HG02610 (cell line): ENCODE results near the gene SOX21.
A peak's percentile ranks its signal among the peaks of the same experiment; 100 is the strongest.
"Not testable (repeated sequence)": the region's sequence is repeated elsewhere in the genome, so short reads cannot be mapped to it uniquely, and the experiment has no call there.

Experiments
- ATAC-seq: cut with Tn5 transposase; IDR thresholded peaks from one replicate; pipeline ENCODE4 v1.9.1; 2021; ENCODE audit warnings: mild to moderate bottlenecking, moderate library complexity; ENCODE audit not compliant: unreplicated experiment

The SOX21 gene

GRCh38 chr13:94712287-94712811 lies at the start of gene SOX21:
Gene SOX21, minus strand, starts transcription at chr13:94712545. Its CDS starts 496 bp downstream, at chr13:94712049.
- no peak for ATAC-seq

- no peak for ATAC-seq
Observed at GRCh38 chr13:94761407-94761806, 49.1 kb upstream of the SOX21 start.

GRCh38 chr13:94759120-94759728 lies 46.9 kb upstream of the SOX21 start:
- ATAC-seq = no peak

GRCh38 chr13:94758436-94758960 lies 46.2 kb upstream of the SOX21 start:
- no peak for ATAC-seq

- ATAC-seq = no peak
Observed at GRCh38 chr13:94753327-94753726, 41.0 kb upstream of the SOX21 start.

- ATAC-seq = no peak
Observed at GRCh38 chr13:94749162-94749561, 36.8 kb upstream of the SOX21 start.

- no peak for ATAC-seq
Observed at GRCh38 chr13:94739235-94739634, 26.9 kb upstream of the SOX21 start.

- ATAC-seq = no peak
Observed at GRCh38 chr13:94731028-94731427, 18.7 kb upstream of the SOX21 start.

GRCh38 chr13:94729941-94730340 lies 17.6 kb upstream of the SOX21 start:
- ATAC-seq = not testable (repeated sequence)

GRCh38 chr13:94726425-94726824 lies 14.1 kb upstream of the SOX21 start:
- ATAC-seq = no peak

- ATAC-seq = no peak
Observed at GRCh38 chr13:94722609-94723345, 10.4 kb upstream of the SOX21 start.

- ATAC-seq = not testable (repeated sequence)
Observed at GRCh38 chr13:94718697-94719096, 6.4 kb upstream of the SOX21 start.

GRCh38 chr13:94717916-94718315 lies 5.6 kb upstream of the SOX21 start:
- ATAC-seq = no peak

- no peak for ATAC-seq
Observed at GRCh38 chr13:94716016-94716415, 3.7 kb upstream of the SOX21 start.

- no peak for ATAC-seq
Observed at GRCh38 chr13:94713561-94714182, 1.3 kb upstream of the SOX21 start.

GRCh38 chr13:94712812-94713560 lies 641 bp upstream of the SOX21 start:
- no peak for ATAC-seq

- peak; percentile 18 for ATAC-seq
Observed at GRCh38 chr13:94711561-94712286, 621 bp downstream of the SOX21 start.

- peak; percentile 51 for ATAC-seq
Observed at GRCh38 chr13:94710881-94711560, 1.3 kb downstream of the SOX21 start.

- ATAC-seq = no peak
Observed at GRCh38 chr13:94710065-94710781, 2.1 kb downstream of the SOX21 start.
